IMR-90 (cell line): Measurements from ENCODE around the gene ARFGAP2. TPM values are rescaled to one million over a fixed set of nuclear protein-coding genes. Genes with fewer than 3 reads are reported as not detected.

Experiments
- ATAC-seq: fragments of 200-7000 bp; cut with Tn5 transposase; 2 replicates; pipeline ENCODE4 v1.9.1; 2020; ENCODE audit warnings: low read depth, mild to moderate bottlenecking, moderate library complexity
- BruUV-seq: library from RNA; stranded (reverse); fragments of 400-500 nt; replicated peaks from 2 replicates; lab custom pipeline; 2021; lab: Mats Ljungman, UMichigan
- CTCF ChIA-PET: fragments of 300-600 bp; formaldehyde crosslinking; extraction: SDS; loops from one replicate; lab custom pipeline; 2021; ENCODE audit warnings: antibody characterized with exemption; lab: Yijun Ruan, JAX
- POLR2A ChIA-PET: fragments of 300-600 bp; sonication (Branson Sonifier 250); formaldehyde crosslinking; loops from one replicate; lab custom pipeline; 2022; ENCODE audit warnings: antibody characterized with exemption; ENCODE audit not compliant: unreplicated experiment; lab: Charles Lee
- DNase-seq: peaks from one replicate; pipeline ENCODE4 v3.0.0; 2013
- H2AFZ ChIP-seq: replicated peaks from 2 replicates; pipeline ENCODE3; 2013; ENCODE audit warnings: low read length, mild to moderate bottlenecking; ENCODE audit not compliant: poor library complexity
- H2AK5ac ChIP-seq: 2 replicates; pipeline ENCODE4 v1.6.1; 2013; ENCODE audit warnings: low read depth, low read length, inconsistent platforms
- H2AK9ac ChIP-seq: replicated peaks from 2 replicates; pipeline ENCODE3; 2013; ENCODE audit warnings: mild to moderate bottlenecking, low read depth, low read length, moderate library complexity; ENCODE audit not compliant: poor library complexity
- H2BK120ac ChIP-seq: 2 replicates; pipeline ENCODE4 v1.6.1; 2013; ENCODE audit warnings: low read depth, low read length, inconsistent platforms
- H2BK15ac ChIP-seq: 3 replicates; pipeline ENCODE4 v1.6.1; 2013; ENCODE audit warnings: low read depth, low read length, inconsistent platforms
- H2BK20ac ChIP-seq: 2 replicates; pipeline ENCODE4 v1.6.1; 2013; ENCODE audit warnings: low read depth, mild to moderate bottlenecking, inconsistent platforms, low read length, moderate library complexity
- H2BK5ac ChIP-seq: 2 replicates; pipeline ENCODE4 v1.6.1; 2013; ENCODE audit warnings: mild to moderate bottlenecking, low read depth, low read length, inconsistent platforms; ENCODE audit not compliant: poor library complexity, severe bottlenecking
- H3K14ac ChIP-seq: replicated peaks from 2 replicates; pipeline ENCODE4 v1.6.1; 2013; ENCODE audit warnings: low read depth, low read length, inconsistent platforms
- H3K18ac ChIP-seq: 2 replicates; pipeline ENCODE4 v1.6.1; 2013; ENCODE audit warnings: low read depth, low read length, control low read depth
- H3K23ac ChIP-seq: 2 replicates; pipeline ENCODE4 v1.6.1; 2013; ENCODE audit warnings: low read depth, low read length, inconsistent platforms
- H3K27ac ChIP-seq: 2 replicates; pipeline ENCODE4 v1.5.1; 2013; ENCODE audit warnings: mild to moderate bottlenecking, control low read depth, low read length; ENCODE audit not compliant: insufficient read depth
- H3K27me3 ChIP-seq: 2 replicates; pipeline ENCODE4 v1.6.1; 2013; ENCODE audit warnings: low read length; ENCODE audit not compliant: control insufficient read depth, insufficient read depth
- H3K36me3 ChIP-seq: 2 replicates; pipeline ENCODE4 v1.6.1; 2013; ENCODE audit warnings: low read length, mixed read lengths; ENCODE audit not compliant: control insufficient read depth, insufficient read depth
- H3K4ac ChIP-seq: 2 replicates; pipeline ENCODE4 v1.6.1; 2013; ENCODE audit warnings: low read depth, low read length, inconsistent platforms
- H3K4me1 ChIP-seq: 2 replicates; pipeline ENCODE4 v1.6.1; 2013; ENCODE audit warnings: low read length, mixed read lengths; ENCODE audit not compliant: control insufficient read depth, insufficient read depth
- H3K4me2 ChIP-seq: 2 replicates; pipeline ENCODE4 v1.6.1; 2013; ENCODE audit warnings: low read depth, mild to moderate bottlenecking, control low read depth, low read length, moderate library complexity
- H3K4me3 ChIP-seq: 2 replicates; pipeline ENCODE4 v1.5.1; 2013; ENCODE audit warnings: low read depth, mild to moderate bottlenecking, control low read depth, low read length, moderate library complexity; ENCODE audit not compliant: insufficient read depth
- H3K56ac ChIP-seq: 2 replicates; pipeline ENCODE4 v1.6.1; 2013; ENCODE audit warnings: low read length, inconsistent platforms; ENCODE audit not compliant: insufficient read depth; ENCODE audit errors: extremely low read depth
- H3K79me1 ChIP-seq, 2 experiments: 2 replicates each; pipeline ENCODE4 v1.6.1; 2013; ENCODE audit warnings: low read length in 2 of 2, inconsistent platforms in 1 of 2, low read depth in 1 of 2
- H3K9ac ChIP-seq: 2 replicates; pipeline ENCODE4 v1.6.1; 2013; ENCODE audit warnings: low read depth, low read length, control low read depth
- H3K9me1 ChIP-seq: 2 replicates; pipeline ENCODE4 v1.6.1; 2013; ENCODE audit warnings: low read length, inconsistent platforms; ENCODE audit not compliant: insufficient read depth
- H3K9me3 ChIP-seq: 2 replicates; pipeline ENCODE4 v1.6.1; 2013; ENCODE audit warnings: low read length; ENCODE audit not compliant: control insufficient read depth, insufficient read depth
- H4K20me1 ChIP-seq: 2 replicates; pipeline ENCODE4 v1.6.1; 2013; ENCODE audit warnings: low read length, inconsistent platforms; ENCODE audit not compliant: insufficient read depth
- H4K5ac ChIP-seq: 2 replicates; pipeline ENCODE4 v1.6.1; 2013; ENCODE audit warnings: mild to moderate bottlenecking, low read depth, low read length, control low read depth
- H4K8ac ChIP-seq, 2 experiments: 2 replicates each; pipeline ENCODE4 v1.6.1; 2013; ENCODE audit warnings: low read depth in 2 of 2, low read length in 2 of 2, control low read depth in 1 of 2, inconsistent platforms in 1 of 2
- H4K91ac ChIP-seq: 2 replicates; pipeline ENCODE4 v1.6.1; 2013; ENCODE audit warnings: low read depth, low read length, inconsistent platforms; ENCODE audit not compliant: insufficient read depth
- WGBS, 2 experiments: methylation state at CpG; one replicate each; pipeline versions ENCODE4 v1.1.5 to v1.1.7; 2013; ENCODE audit warnings: missing lambda C conversion rate in 2 of 2; ENCODE audit not compliant: insufficient read length in 1 of 2; ENCODE audit errors: extremely low coverage in 2 of 2; 5-methylcytosine and 5-hydroxymethylcytosine counted together
- dilution Hi-C: fragments of 300-500 bp; cut with HindIII; formaldehyde crosslinking; loops from one replicate; pipeline ENCODE4 v1.14.3; 2018; ENCODE audit warnings: low sequenced_read_pairs; ENCODE audit not compliant: unreplicated experiment
- in situ Hi-C: fragments of 300-500 bp; cut with MboI; formaldehyde crosslinking; loops from 3 replicates; pipeline ENCODE4 v1.14.3; 2019; ENCODE audit warnings: low sequenced_read_pairs, inconsistent platforms, mixed read lengths
- intact Hi-C: fragments of 100-400 bp; cut with micrococcal nuclease; formaldehyde crosslinking; loops from 2 replicates; pipeline ENCODE4 v1.10.0; 2022
- polyA plus RNA-seq, 3 experiments: library from polyadenylated mRNA; depleted of rRNA; stranded (reverse); fragments of >200 nt; gene quantifications; 2 replicates each; pipeline ENCODE4 v1.2.3, GENCODE V29; 2012; ENCODE audit warnings: low replicate concordance in 1 of 3
- total RNA-seq: library from RNA; depleted of rRNA; stranded (reverse); fragments of >200 nt; gene quantifications from 2 replicates; pipeline ENCODE4 v1.2.3, GENCODE V29; 2012
- TF ChIP-seq, protein P1 (sequence below): fragments of 150-350 bp; IDR thresholded peaks from 2 replicates; pipeline ENCODE4 v1.6.1; 2016; ENCODE audit warnings: low read depth, mild to moderate bottlenecking, low read length, moderate library complexity, borderline replicate concordance
- TF ChIP-seq, protein P2 (sequence below): fragments of 150-350 bp; IDR thresholded peaks from 2 replicates; pipeline ENCODE4 v1.6.1; 2017; ENCODE audit warnings: mild to moderate bottlenecking, antibody characterized with exemption, low read length, low read depth

Gene ARFGAP2
- total and polyA plus RNA-seq, 2 of the 4 experiments (the other 2 are of a cell fraction): 54.7 to 87.8 TPM

DNA sequence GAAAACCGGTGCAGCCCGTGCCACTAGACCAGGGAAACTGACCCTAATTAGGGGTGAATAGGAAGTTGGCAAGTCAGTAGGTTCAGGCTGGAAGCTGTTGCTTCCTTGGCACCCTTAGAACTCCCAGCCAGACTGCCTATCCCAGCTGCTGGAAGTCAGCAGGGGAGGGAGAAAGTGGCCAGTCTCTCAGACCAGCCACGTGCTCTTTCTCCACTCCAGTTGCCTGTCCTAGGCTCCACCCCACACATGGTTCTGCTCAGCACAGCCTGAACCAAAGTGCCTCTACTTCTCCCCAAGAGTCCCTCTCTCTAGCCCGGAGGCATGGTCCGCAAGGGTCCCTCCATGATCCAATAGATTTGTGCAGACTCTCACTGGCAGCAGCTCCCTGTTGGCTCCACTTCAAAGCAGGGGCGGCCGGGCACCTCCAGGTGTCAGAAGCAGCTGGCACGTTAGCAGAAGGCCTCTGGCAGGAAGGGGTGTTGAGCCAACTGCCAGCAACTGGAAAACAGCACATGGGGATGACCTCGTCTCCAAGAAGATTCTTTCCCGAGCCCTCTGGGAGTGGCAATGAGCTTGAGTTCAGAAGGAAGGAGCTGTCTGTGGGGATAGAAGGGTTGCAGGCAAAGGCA, 27.7 kb downstream of the ARFGAP2 start:
- Histone ChIP-seq H3K18ac (no peak overlapping the region), H3K79me1 (peaks cover 0 to 5% of the 10 kb centered on the region in 2 experiments; a peak in 1 of 4 replicates), H2BK120ac (no peak overlapping the region), H2AFZ (peak overlapping the region; percentile 8), H3K56ac (no peak overlapping the region), H4K91ac (no peak overlapping the region), H3K36me3 (peaks cover 2% of the 10 kb centered on the region; the same call in 1 of the 2 replicates), H2BK20ac (no peak overlapping the region), H3K9me1 (peaks cover 13% of the 10 kb centered on the region; the same call in 1 of the 2 replicates), H4K5ac (no peak overlapping the region), H4K20me1 (0 out of 2 replicates have a peak, but pooled peaks cover 6% of the 10 kb centered on the region), H3K4ac (no peak overlapping the region), H4K8ac (no peak overlapping the region), H3K4me2 (no peak overlapping the region), H3K27me3 (no peaks in the 10 kb centered on the region), H3K23ac (no peak overlapping the region), H2BK15ac (no peak overlapping the region), H3K14ac (no peak overlapping the region), H3K4me1 (peaks cover 14% of the 10 kb centered on the region), H3K9ac (no peak overlapping the region), H3K4me3 (no peak overlapping the region), H3K9me3 (no peaks in the 10 kb centered on the region), H2AK9ac (peak overlapping the region; percentile 17), H3K27ac (no peak overlapping the region), H2AK5ac (no peak overlapping the region), H2BK5ac (no peak overlapping the region)
- TF ChIP-seq, protein P1, sequence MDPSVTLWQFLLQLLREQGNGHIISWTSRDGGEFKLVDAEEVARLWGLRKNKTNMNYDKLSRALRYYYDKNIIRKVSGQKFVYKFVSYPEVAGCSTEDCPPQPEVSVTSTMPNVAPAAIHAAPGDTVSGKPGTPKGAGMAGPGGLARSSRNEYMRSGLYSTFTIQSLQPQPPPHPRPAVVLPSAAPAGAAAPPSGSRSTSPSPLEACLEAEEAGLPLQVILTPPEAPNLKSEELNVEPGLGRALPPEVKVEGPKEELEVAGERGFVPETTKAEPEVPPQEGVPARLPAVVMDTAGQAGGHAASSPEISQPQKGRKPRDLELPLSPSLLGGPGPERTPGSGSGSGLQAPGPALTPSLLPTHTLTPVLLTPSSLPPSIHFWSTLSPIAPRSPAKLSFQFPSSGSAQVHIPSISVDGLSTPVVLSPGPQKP: no peak
- TF ChIP-seq, protein P2, sequence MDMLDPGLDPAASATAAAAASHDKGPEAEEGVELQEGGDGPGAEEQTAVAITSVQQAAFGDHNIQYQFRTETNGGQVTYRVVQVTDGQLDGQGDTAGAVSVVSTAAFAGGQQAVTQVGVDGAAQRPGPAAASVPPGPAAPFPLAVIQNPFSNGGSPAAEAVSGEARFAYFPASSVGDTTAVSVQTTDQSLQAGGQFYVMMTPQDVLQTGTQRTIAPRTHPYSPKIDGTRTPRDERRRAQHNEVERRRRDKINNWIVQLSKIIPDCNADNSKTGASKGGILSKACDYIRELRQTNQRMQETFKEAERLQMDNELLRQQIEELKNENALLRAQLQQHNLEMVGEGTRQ: 0 out of 2 replicates have a peak, but pooled peaks have one; percentile 20
- ChIA-PET POLR2A (no interaction called here), CTCF (interaction anchor here (0.6 to 1.0 kb wide), 2 partner anchors 22 to 182 kb away, joined by 3 read pairs; no protein-coding TSS in a partner anchor)
- ATAC-seq: peak; percentile 19; the same call in 1 of the 2 replicates
- WGBS, 2 experiments: 41% methylated on average over 3 of the region's 10 CpGs; no CpG with 5 or more reads in 1 of the 2 experiments
- no TSS peak for BruUV-seq
- in situ Hi-C loops: no loop called here
- dilution Hi-C loops: no loop called here
- DNase-seq: peak; percentile 49
- intact Hi-C loops: loop anchor here (10.0 kb wide), 1 partner anchor 144 kb away; no protein-coding TSS in a partner anchor
